Mesenchymal stem cell (in vitro differentiated cells and primary cell): ENCODE data around the gene CRHBP.

Experiments used
- DNase-seq: peaks from one replicate; pipeline ENCODE4 v3.0.0-alpha.2; 2013
- H2AFZ ChIP-seq: one replicate; pipeline ENCODE4 v1.6.1; 2013; ENCODE audit warnings: low read depth, mild to moderate bottlenecking, control low read depth, inconsistent platforms, low read length, moderate library complexity
- H2AK5ac ChIP-seq: 2 replicates; pipeline ENCODE4 v1.6.1; 2013; ENCODE audit warnings: low read length, moderate library complexity, mild to moderate bottlenecking, inconsistent platforms; ENCODE audit not compliant: severe bottlenecking
- H2BK120ac ChIP-seq: one replicate; pipeline ENCODE4 v1.6.1; 2013; ENCODE audit warnings: low read depth, mild to moderate bottlenecking, inconsistent platforms, low read length, moderate library complexity
- H2BK12ac ChIP-seq, 2 experiments: one replicate each; pipeline ENCODE4 v1.6.1; 2013; ENCODE audit warnings: inconsistent platforms in 2 of 2, low read length in 2 of 2, mild to moderate bottlenecking in 2 of 2, moderate library complexity in 2 of 2, control low read depth in 1 of 2
- H2BK15ac ChIP-seq: one replicate; pipeline ENCODE4 v1.6.1; 2013; ENCODE audit warnings: mild to moderate bottlenecking, low read depth, inconsistent platforms; ENCODE audit not compliant: poor library complexity, severe bottlenecking
- H2BK5ac ChIP-seq: 2 replicates; pipeline ENCODE4 v1.6.1; 2013; ENCODE audit warnings: low read depth, mild to moderate bottlenecking, low read length, control low read depth, inconsistent platforms; ENCODE audit not compliant: poor library complexity, severe bottlenecking
- H3K14ac ChIP-seq, 2 experiments: one replicate each; pipeline ENCODE4 v1.6.1; 2013; ENCODE audit warnings: inconsistent platforms in 2 of 2, low read length in 2 of 2, control low read depth in 1 of 2, mild to moderate bottlenecking in 1 of 2, moderate library complexity in 1 of 2
- H3K18ac ChIP-seq, 2 experiments: one replicate each; pipeline ENCODE4 v1.6.1; 2013; ENCODE audit warnings: inconsistent platforms in 2 of 2, low read length in 2 of 2, control low read depth in 1 of 2, low read depth in 1 of 2, mild to moderate bottlenecking in 1 of 2
- H3K23ac ChIP-seq, 2 experiments: one replicate each; pipeline ENCODE4 v1.6.1; 2013; ENCODE audit warnings: inconsistent platforms in 2 of 2, low read length in 2 of 2, mild to moderate bottlenecking in 2 of 2, moderate library complexity in 2 of 2, control low read depth in 1 of 2
- H3K27ac ChIP-seq: 2 replicates; pipeline ENCODE4 v1.5.1; 2013; ENCODE audit warnings: mild to moderate bottlenecking, moderate library complexity, low read length, control low read depth, inconsistent platforms; ENCODE audit not compliant: poor library complexity, severe bottlenecking
- H3K27me3 ChIP-seq, 2 experiments: 2 replicates each; pipeline versions ENCODE4 v1.6.1 to v1.7.0; 2013; ENCODE audit warnings: low read length in 2 of 2, mild to moderate bottlenecking in 2 of 2, moderate library complexity in 2 of 2, control low read depth in 1 of 2, inconsistent platforms in 1 of 2; ENCODE audit not compliant: control insufficient read depth in 1 of 2, insufficient read depth in 1 of 2
- H3K36me3 ChIP-seq, 2 experiments: 2 replicates each; pipeline versions ENCODE4 v1.6.1 to v1.7.0; 2013; ENCODE audit warnings: low read length in 2 of 2, control low read depth in 1 of 2, inconsistent platforms in 1 of 2, low read depth in 1 of 2, mild to moderate bottlenecking in 1 of 2; ENCODE audit not compliant: insufficient read depth in 2 of 2, control insufficient read depth in 1 of 2
- H3K4ac ChIP-seq, 2 experiments: one replicate each; pipeline ENCODE4 v1.6.1; 2013; ENCODE audit warnings: inconsistent platforms in 2 of 2, low read length in 2 of 2, mild to moderate bottlenecking in 2 of 2, moderate library complexity in 2 of 2, control low read depth in 1 of 2, low read depth in 1 of 2
- H3K4me1 ChIP-seq: 2 replicates; pipeline ENCODE4 v1.6.1; 2013; ENCODE audit warnings: low read depth, low read length, control low read depth; ENCODE audit not compliant: control insufficient read depth, insufficient read depth
- H3K4me2 ChIP-seq: 2 replicates; pipeline ENCODE4 v1.6.1; 2013; ENCODE audit warnings: low read length, mild to moderate bottlenecking, inconsistent platforms; ENCODE audit not compliant: poor library complexity, severe bottlenecking
- H3K4me3 ChIP-seq, 2 experiments: 2 replicates each; pipeline versions ENCODE4 v1.5.1 to v1.7.0; 2013; ENCODE audit warnings: low read length in 2 of 2, mild to moderate bottlenecking in 2 of 2, control low read depth in 1 of 2, low read depth in 1 of 2; ENCODE audit not compliant: insufficient read depth in 1 of 2
- H3K79me1 ChIP-seq: replicated peaks from 2 replicates; pipeline ENCODE4 v1.6.1; 2013; ENCODE audit warnings: mild to moderate bottlenecking, control low read depth, low read length, inconsistent platforms; ENCODE audit not compliant: poor library complexity, severe bottlenecking
- H3K9ac ChIP-seq: 2 replicates; pipeline ENCODE4 v1.7.0; 2013; ENCODE audit warnings: mild to moderate bottlenecking, low read length, moderate library complexity
- H3K9me3 ChIP-seq: 2 replicates; pipeline ENCODE4 v1.7.0; 2013; ENCODE audit warnings: mild to moderate bottlenecking, low read length; ENCODE audit not compliant: control insufficient read depth
- H4K8ac ChIP-seq: one replicate; pipeline ENCODE4 v1.6.1; 2013; ENCODE audit warnings: inconsistent platforms, mild to moderate bottlenecking, low read length, moderate library complexity
- H4K91ac ChIP-seq: one replicate; pipeline ENCODE4 v1.6.1; 2013; ENCODE audit warnings: mild to moderate bottlenecking, low read length, inconsistent platforms
- WGBS: methylation state at CpG from one replicate; pipeline ENCODE4 v1.1.7; 2013; ENCODE audit warnings: mixed read lengths; 5-methylcytosine and 5-hydroxymethylcytosine counted together

The CRHBP gene

DNA sequence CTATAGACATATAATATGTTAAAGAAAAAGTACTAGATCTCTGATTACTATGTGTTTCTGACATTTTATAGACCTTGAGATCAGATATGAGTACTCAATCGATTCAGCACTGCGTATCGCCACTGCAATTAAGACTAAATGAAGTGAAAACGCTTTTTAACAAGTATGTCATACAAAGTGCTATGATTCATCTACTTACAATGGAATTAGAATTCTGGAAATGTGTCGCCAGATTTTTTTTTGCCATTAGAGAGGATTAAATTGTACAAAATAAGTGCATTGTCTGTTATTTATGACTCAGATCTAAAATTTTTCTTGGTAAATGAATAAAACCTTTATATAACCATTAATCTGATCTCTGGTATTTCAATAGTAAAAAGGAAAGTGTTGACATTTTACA lies 57.4 kb downstream of the CRHBP start:
- Histone ChIP-seq H3K79me1 (no peaks in the 10 kb centered on the region), H2AFZ (no peak overlapping the region), H2BK15ac (no peak overlapping the region), H4K8ac (no peak overlapping the region), H2AK5ac (no peak overlapping the region), H3K4me1 (no peaks in the 10 kb centered on the region), H3K36me3 (no peaks in the 10 kb centered on the region), H3K27ac (no peak overlapping the region), H3K9me3 (no peaks in the 10 kb centered on the region), H3K4me2 (no peak overlapping the region), H3K4me3 (no peak overlapping the region), H3K27me3 (peaks cover 0 to 4% of the 10 kb centered on the region in 2 experiments), H2BK5ac (no peak overlapping the region), H2BK12ac (no peak overlapping the region), H3K14ac (no peak overlapping the region), H4K91ac (no peak overlapping the region), H2BK120ac (no peak overlapping the region), H3K4ac (no peak overlapping the region), H3K18ac (no peak overlapping the region), H3K23ac (no peak overlapping the region), H3K9ac (no peak overlapping the region)
- 95% methylated on average over 4 of the region's 5 CpGs for WGBS
- no peak for DNase-seq

- no peak overlapping the region for H2BK120ac ChIP-seq
- H3K9ac ChIP-seq: no peak overlapping the region
- no peaks in the 10 kb centered on the region for H3K36me3 ChIP-seq
- no peak overlapping the region for H2BK15ac ChIP-seq
- H2BK12ac ChIP-seq: no peak overlapping the region
- H3K27me3 ChIP-seq: no peaks in the 10 kb centered on the region
- no peak overlapping the region for H2AK5ac ChIP-seq
- H3K4me2 ChIP-seq: no peak overlapping the region
- no peak for DNase-seq
- 95% methylated on average over 5 of the region's 5 CpGs for whole genome bisulfite sequencing
- H3K4ac ChIP-seq: no peak overlapping the region
- no peak overlapping the region for H4K91ac ChIP-seq
- H4K8ac ChIP-seq: no peak overlapping the region
- H2AFZ ChIP-seq: no peak overlapping the region
- no peak overlapping the region for H3K14ac ChIP-seq
- H3K4me3 ChIP-seq: no peak overlapping the region
- no peak overlapping the region for H3K18ac ChIP-seq
- no peak overlapping the region for H2BK5ac ChIP-seq
- H3K23ac ChIP-seq: no peak overlapping the region
- no peaks in the 10 kb centered on the region for H3K79me1 ChIP-seq
- H3K27ac ChIP-seq: no peak overlapping the region
- H3K9me3 ChIP-seq: no peaks in the 10 kb centered on the region
- no peaks in the 10 kb centered on the region for H3K4me1 ChIP-seq
Measured at GRCh38 chr5:77011498-77011897, 58.7 kb downstream of the CRHBP start.

DNA sequence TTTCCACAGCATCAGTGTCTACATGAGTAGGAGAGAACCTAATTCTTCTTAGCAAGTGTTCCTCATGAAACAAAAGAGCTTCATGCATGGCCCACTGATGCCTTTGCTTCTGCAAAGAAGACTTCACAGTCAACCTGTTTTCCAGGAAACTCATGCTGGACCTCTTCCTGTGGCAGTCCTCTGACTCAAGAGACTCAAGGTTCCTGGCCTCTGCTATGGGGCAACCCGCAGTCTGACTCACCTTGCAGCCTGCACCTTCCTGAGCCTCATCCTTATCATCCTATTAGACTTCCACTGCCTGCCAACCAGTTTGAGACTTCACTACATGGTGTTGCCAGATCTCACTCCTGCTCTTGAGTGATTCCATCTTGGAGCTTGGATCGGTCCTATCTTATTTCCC lies 59.8 kb downstream of the CRHBP start:
- DNase-seq: no peak
- H3K79me1 ChIP-seq: no peaks in the 10 kb centered on the region
- no peak overlapping the region for H2AK5ac ChIP-seq
- H3K18ac ChIP-seq: no peak overlapping the region
- no peak overlapping the region for H3K27ac ChIP-seq
- no peak overlapping the region for H4K8ac ChIP-seq
- 92% methylated on average over 1 of the region's 2 CpGs for WGBS
- no peak overlapping the region for H3K4ac ChIP-seq
- H2BK12ac ChIP-seq: no peak overlapping the region
- no peak overlapping the region for H2BK15ac ChIP-seq
- H3K27me3 ChIP-seq: no peaks in the 10 kb centered on the region
- H3K9ac ChIP-seq: no peak overlapping the region
- no peaks in the 10 kb centered on the region for H3K36me3 ChIP-seq
- no peak overlapping the region for H3K4me3 ChIP-seq
- H3K14ac ChIP-seq: no peak overlapping the region
- no peak overlapping the region for H2BK120ac ChIP-seq
- no peaks in the 10 kb centered on the region for H3K9me3 ChIP-seq
- no peaks in the 10 kb centered on the region for H3K4me1 ChIP-seq
- H2AFZ ChIP-seq: no peak overlapping the region
- H3K4me2 ChIP-seq: no peak overlapping the region
- no peak overlapping the region for H2BK5ac ChIP-seq
- H4K91ac ChIP-seq: no peak overlapping the region
- no peak overlapping the region for H3K23ac ChIP-seq

DNA sequence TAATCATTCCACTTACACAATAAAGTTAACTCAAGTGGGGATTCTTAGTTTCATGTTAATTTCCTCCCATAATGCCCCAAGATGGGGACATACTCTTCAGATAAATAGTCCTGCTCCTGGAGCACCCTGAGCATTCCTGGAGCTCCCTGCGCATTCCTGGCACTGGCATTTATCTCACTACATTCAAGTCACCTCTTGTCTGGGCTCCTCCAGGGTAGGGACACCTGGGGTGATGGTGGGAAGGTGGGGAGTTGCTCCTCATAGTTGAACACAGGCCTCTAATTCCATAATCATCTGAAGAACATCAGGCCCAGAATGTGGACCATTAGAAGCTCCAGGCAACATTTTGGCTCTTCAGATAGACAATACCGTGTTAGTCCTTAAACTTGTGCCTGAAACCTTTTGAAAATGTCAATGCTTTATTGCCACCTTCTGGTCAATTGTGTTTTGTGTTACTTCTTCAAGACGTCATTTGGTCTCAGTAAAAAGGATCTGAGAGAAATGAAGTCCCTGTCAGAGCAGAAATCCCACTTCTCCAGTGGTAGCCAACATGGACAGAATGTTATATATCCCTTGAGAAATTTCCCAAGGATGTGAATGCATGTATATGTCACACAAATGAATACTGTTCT lies 63.2 kb downstream of the CRHBP start:
- no peak overlapping the region for H2AK5ac ChIP-seq
- H4K8ac ChIP-seq: no peak overlapping the region
- no peak overlapping the region for H3K18ac ChIP-seq
- WGBS: 30% methylated on average over 2 of the region's 3 CpGs
- H2BK12ac ChIP-seq: no peak overlapping the region
- no peak overlapping the region for H2BK15ac ChIP-seq
- no peak overlapping the region for H2BK120ac ChIP-seq
- H4K91ac ChIP-seq: no peak overlapping the region
- H2AFZ ChIP-seq: no peak overlapping the region
- H3K23ac ChIP-seq: no peak overlapping the region
- H3K4me2 ChIP-seq: no peak overlapping the region
- no peak overlapping the region for H3K9ac ChIP-seq
- no peaks in the 10 kb centered on the region for H3K27me3 ChIP-seq
- no peak overlapping the region for H3K14ac ChIP-seq
- no peak overlapping the region for H3K4me3 ChIP-seq
- H3K4me1 ChIP-seq: no peaks in the 10 kb centered on the region
- no peak overlapping the region for H3K4ac ChIP-seq
- DNase-seq: peak; percentile 75
- H3K36me3 ChIP-seq: no peaks in the 10 kb centered on the region
- H3K27ac ChIP-seq: no peak overlapping the region
- H2BK5ac ChIP-seq: no peak overlapping the region
- no peaks in the 10 kb centered on the region for H3K9me3 ChIP-seq
- H3K79me1 ChIP-seq: no peaks in the 10 kb centered on the region
